Stimulated activated CD8-positive, alpha-beta memory T cell treated with anti-CD3 and anti-CD28 coated beads, Interleukin-4, amount 100 ng/mL, for 24 hours (primary cell): ENCODE data around the gene EXD2.
"Not testable (repeated sequence)": the region's sequence is repeated elsewhere in the genome, so short reads cannot be mapped to it uniquely, and the experiment has no call there.

ENCODE experiments used
- DNase-seq: peaks from one replicate; pipeline ENCODE4 v3.0.0-alpha.2; 2020; ENCODE audit warnings: low read depth

Gene EXD2

GRCh38 chr14:69199786-69200185 is 8.5 kb downstream of the EXD2 start:
- DNase-seq, result no peak

GRCh38 chr14:69204753-69205152 is 13.5 kb downstream of the EXD2 start:
- no peak for DNase-seq

GRCh38 chr14:69207435-69208041 is 16.2 kb downstream of the EXD2 start:
- DNase-seq, result no peak

GRCh38 chr14:69208666-69209065 is 17.4 kb downstream of the EXD2 start:
- DNase-seq, result no peak

GRCh38 chr14:69214393-69214792 is 23.1 kb downstream of the EXD2 start:
- DNase-seq, result no peak

- DNase-seq, result not testable (repeated sequence)
Observed at GRCh38 chr14:69217663-69218062, 26.4 kb downstream of the EXD2 start.

- no peak for DNase-seq
Observed at GRCh38 chr14:69224946-69225345, 33.6 kb downstream of the EXD2 start.

GRCh38 chr14:69226178-69226577 is 34.9 kb downstream of the EXD2 start:
- DNase-seq, result no peak

- DNase-seq, result no peak
Observed at GRCh38 chr14:69226736-69227135, 35.4 kb downstream of the EXD2 start.

GRCh38 chr14:69231486-69231885 is 40.2 kb downstream of the EXD2 start:
- no peak for DNase-seq

GRCh38 chr14:69232388-69232787 is 41.1 kb downstream of the EXD2 start:
- no peak for DNase-seq

- no peak for DNase-seq
Observed at GRCh38 chr14:69234106-69234505, 42.8 kb downstream of the EXD2 start.

- DNase-seq, result no peak
Observed at GRCh38 chr14:69235708-69236107, 44.4 kb downstream of the EXD2 start.

GRCh38 chr14:69237142-69237541 is 45.8 kb downstream of the EXD2 start:
- DNase-seq, result no peak

- no peak for DNase-seq
Observed at GRCh38 chr14:69237584-69237983, 46.3 kb downstream of the EXD2 start.

GRCh38 chr14:69238883-69239282 is 47.6 kb downstream of the EXD2 start:
- no peak for DNase-seq

- no peak for DNase-seq
Observed at GRCh38 chr14:69240527-69241173, 49.4 kb downstream of the EXD2 start.

GRCh38 chr14:69241577-69241976 is 50.3 kb downstream of the EXD2 start:
- no peak for DNase-seq

GRCh38 chr14:69242311-69243224 is 51.3 kb downstream of the EXD2 start:
- peak; percentile 30 for DNase-seq

GRCh38 chr14:69244946-69245345 is 53.6 kb downstream of the EXD2 start:
- no peak for DNase-seq

GRCh38 chr14:69246331-69246730 is 55.0 kb downstream of the EXD2 start:
- no peak for DNase-seq

- no peak for DNase-seq
Observed at GRCh38 chr14:69247676-69248440, 56.6 kb downstream of the EXD2 start.
